HG03378 (cell line): ENCODE results near the gene CEP85L.

Experiments
- ATAC-seq: cut with Tn5 transposase; IDR thresholded peaks from one replicate; pipeline ENCODE4 v1.9.1; 2021; ENCODE audit warnings: mild to moderate bottlenecking, moderate library complexity; ENCODE audit not compliant: unreplicated experiment

Gene CEP85L

DNA sequence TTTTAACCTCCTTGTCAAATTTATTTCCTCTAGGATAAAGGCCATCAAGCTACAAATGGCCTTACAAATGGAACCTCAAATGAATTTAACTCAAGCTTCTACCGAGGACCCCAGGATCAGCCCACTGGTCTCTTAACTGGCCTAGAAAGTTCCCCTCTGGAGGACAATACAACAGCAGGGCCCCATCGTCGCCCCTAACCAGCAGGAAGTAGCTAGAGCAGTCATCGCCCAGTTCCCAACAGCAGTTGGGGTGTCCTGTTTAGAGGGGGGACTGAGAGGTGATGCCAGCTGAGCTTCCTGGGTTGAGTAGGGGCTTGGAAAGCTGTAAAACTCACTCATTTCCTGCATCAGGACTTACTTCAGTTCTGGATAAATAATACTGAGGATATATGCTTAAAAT is 25.6 kb downstream of the CEP85L start:
- no peak for ATAC-seq

DNA sequence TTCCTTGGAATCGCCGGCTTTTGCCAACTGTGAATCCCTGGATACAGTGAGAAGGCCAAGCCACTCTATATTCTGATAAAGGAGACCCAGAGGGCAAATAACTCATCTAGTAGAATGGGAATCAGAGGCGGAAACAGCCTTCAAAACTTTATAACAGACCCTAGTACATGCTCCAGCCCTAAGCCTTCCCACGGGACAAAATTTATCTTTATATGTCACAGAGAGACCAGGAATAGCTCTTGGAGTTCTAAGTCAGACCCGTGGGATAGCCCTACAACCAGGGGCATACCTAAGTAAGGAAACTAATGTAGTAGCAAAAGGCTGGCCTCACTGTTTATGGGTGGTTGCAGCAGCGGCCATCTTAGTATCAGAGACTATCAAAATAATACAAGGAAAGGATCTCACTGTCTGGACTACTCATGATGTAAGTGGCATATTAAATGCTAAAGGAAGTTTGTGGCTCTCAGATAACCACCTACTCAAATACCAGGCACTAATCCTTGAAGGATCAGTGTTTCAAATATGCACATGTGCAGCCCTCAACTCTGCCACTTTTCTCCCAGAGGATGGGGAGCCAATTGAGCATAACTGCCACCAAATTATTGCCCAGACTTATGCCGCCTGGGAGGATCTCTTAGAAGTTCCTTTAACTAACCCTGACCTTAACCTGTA is 29.5 kb downstream of the CEP85L start:
- no peak for ATAC-seq

DNA sequence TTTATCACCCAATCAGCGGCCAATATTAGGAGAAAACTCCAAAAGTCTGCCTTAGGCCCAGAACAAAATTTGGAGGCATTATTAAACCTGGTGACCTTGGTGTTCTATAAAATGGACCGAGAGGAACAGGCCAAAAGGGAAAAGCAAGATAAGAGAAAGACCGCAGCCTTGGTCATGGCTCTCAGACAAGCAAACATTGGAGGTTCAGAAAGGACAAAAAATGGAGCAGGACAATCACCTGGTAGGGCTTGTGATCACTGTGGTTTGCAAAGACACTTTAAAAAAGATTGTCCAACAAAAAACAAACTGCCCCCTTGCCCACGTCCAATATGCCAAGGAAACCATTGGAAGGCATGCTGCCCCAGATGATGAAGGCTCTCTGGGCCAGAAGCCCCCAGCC is 31.2 kb downstream of the CEP85L start:
- no peak for ATAC-seq

GRCh38 chr6:118618676-118619377 is 32.6 kb downstream of the CEP85L start:
- ATAC-seq, result peak; percentile 87

DNA sequence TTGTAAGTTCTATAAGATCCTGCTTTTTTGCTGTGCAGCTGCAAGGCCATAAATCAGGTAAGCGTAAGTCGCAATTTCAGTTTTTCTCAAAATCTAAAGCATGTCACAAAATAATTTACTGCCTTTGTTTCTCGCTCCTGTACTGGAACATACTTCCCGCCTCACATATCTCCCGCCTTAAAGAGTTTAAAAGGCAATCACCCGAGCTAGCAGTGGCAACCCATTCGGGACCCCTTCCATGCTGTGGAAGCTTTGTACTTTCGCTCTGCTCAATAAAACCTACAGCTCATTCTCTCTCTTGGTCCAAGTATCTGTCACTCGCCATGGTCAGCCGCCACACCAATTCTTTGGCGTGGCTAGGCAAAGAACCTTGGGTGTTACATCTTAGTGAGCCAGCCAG is 34.0 kb downstream of the CEP85L start:
- no peak for ATAC-seq

DNA sequence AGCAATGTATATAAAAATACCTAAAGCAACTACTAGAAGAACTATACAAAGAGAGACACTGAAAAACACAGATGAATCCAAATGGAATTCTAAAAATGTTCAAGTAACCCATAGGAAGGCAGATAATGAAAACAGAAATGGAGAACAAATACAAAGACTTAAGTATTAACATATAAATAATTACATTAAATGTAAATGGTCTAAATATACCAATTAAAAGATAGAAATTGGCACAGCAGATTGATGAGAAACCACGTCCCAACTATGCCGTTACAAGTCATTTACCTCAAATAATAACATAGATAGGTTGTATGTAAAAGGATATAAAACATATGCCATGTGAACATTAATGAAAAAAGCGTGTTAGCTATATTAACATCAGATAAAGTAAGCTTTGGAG is 40.1 kb downstream of the CEP85L start:
- no peak for ATAC-seq

DNA sequence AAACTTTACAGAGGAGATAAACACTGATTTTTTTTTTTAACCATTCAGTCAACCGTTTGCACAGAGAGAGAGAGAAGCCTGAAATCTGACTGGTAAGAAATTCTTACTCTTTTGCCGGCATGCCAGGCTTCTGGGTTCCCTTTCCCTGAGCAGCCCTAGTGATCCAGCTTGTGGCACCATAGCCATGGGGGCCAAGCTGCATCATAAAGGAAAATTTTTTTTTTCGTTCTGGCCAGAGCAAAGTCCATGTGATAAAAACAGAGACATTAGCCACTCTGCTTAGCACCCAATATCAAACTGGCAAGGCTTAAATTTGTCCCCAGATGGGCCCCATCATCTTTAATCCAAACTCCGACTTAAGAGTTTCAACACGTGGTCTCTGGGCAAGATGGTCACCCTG is 44.5 kb downstream of the CEP85L start:
- no peak for ATAC-seq

DNA sequence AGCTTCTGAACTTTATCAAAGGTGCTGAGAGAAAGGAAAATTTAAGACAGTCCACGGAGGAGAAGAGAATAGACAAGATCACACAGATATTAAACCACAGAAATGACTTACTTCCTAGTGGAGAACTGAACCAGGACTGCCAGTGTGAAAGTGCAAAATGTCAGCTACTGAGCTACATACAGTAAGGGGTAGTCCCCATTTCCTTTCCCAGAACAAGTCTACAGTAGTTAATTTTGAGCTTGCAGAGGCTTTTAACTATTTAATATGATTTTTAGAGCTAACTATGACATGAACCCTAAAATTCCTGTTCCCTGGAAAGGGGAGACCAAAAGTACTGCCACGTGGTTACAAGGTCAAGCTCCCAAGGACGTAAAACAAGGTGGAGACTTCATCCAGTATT is 45.1 kb downstream of the CEP85L start:
- peak; percentile 66 for ATAC-seq

- ATAC-seq, result no peak
Measured at GRCh38 chr6:118603372-118603771, 48.0 kb downstream of the CEP85L start.

- no peak for ATAC-seq
Measured at GRCh38 chr6:118602300-118602699, 49.1 kb downstream of the CEP85L start.

DNA sequence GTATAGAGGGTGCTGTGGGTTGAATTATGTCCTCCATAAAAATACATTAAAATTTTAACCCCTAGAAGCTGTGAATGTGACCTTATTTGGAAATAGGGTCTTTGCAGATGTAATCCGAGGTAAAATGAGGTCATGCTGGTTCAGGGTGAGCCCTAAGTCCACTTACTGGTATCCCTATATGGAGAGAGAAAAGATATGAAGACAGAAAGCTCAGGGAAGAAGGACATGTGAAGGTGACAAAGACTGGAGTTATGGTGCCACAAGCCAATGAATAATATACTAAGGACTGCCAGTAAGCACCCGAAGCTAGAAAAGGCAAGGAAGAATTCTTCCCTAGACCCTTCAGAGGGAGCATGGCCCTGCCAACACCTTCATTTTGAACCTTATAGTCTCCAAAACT is 53.1 kb downstream of the CEP85L start:
- ATAC-seq, result no peak

- no peak for ATAC-seq
Measured at GRCh38 chr6:118597636-118598035, 53.8 kb downstream of the CEP85L start.

GRCh38 chr6:118596774-118597320 is 54.5 kb downstream of the CEP85L start:
- no peak for ATAC-seq

- no peak for ATAC-seq
Measured at GRCh38 chr6:118594877-118595276, 56.5 kb downstream of the CEP85L start.

DNA sequence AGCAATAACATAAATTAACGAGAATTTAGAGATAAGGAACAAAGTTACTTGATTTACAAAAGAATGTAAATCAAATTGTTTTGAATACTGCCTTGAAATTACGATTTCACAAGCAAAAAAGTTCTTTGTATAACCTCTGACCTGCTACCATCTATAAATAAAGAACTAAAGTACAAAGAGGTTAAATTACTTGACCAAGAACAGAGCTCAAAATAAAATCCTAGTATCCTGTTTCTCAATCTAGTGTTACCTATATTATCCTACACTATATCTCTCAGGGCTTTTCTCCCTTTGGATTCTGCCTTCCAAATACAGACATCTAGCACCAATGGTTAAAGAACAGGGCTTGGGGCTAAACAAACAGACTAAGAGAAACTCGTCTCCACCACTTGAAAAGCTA is 59.5 kb downstream of the CEP85L start:
- ATAC-seq, result no peak

GRCh38 chr6:118589649-118590365 is 61.6 kb downstream of the CEP85L start:
- no peak for ATAC-seq

DNA sequence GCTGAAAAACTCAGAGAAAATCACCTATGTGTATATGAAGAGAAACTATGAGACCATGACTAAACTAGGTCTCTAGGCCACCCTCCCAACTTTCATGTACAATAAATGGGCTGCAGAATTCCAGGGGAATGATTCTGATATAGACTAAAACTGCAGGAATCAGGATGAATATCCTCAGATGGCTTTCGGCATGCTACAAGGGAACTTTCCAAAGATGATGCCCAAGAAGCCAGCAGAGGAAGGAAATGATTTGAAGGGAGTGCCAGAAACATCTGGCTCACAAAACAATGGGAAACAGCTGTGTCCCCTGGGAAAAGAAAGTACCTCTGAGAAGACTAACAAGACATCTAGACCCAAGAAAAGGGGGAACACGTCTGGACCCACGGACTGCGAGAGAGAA is 62.2 kb downstream of the CEP85L start:
- ATAC-seq, result no peak

DNA sequence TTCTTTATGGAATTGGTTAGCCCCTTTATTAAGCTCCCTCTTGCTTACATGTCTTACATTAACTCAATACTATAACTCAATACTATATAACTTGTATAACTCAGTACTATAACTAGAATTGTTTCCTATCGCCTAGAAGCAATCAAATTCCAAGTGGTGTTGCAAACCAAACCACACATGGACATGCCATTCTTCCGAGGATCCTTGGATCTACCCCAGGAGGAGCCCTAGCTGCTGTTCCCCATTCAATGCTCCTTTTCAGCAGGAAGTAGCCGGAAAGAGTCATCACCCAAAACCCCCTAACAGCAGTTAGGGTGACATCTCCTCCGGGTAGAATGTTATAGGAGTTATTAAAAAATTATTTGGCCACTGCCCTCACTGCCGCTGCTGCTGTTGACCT is 62.8 kb downstream of the CEP85L start:
- ATAC-seq, result no peak

DNA sequence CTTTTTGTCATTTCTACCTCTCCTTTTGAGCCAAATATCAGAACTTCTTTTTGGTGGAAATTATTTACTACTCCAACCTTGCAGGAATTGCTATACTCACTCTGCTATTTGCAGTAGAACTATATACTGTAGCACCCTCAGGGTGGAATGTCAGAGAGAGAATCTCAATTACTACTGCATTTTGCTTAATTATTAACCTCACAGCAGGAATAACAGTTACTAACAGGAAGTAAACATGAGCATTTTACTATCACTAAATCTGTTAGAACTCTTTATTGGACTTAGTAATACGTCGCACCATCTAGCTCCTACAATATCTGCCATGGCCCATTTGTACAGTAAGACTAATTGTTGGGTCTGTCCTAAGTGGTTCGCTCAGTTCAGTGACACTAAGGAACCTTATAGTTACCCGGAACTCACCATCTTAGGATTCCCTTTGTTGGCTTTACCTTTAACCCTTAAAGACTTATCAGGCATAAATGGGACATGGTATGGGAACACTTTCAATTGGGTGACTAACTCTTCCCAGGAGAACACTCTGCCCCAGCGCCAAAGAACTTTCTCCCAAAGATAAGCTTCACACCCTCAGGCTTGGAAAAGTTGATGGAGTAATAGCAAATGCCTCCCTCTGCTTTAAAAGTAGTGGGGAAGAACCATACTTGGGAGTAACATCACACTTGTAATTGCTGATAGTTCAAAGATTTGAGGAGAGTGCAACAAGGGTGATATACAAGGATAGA is 64.5 kb downstream of the CEP85L start:
- no peak for ATAC-seq

DNA sequence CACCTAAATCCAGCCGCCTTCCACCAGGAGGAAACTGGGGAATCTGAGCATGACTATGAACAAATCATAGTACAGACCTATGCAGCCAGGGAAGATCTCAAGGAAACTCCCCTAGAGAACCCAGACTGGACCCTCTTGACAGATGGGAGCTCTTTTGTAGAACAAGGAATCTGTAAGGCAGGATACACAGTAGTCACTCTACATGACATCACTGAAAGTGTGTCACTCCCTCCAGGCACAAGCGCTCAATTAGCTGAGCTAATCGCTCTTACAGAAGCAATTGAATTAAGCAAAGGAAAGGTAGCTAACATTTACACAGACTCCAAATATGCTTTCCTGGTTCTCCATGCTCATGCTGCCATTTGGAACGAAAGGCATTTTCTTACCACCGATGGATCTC is 66.5 kb downstream of the CEP85L start:
- no peak for ATAC-seq

DNA sequence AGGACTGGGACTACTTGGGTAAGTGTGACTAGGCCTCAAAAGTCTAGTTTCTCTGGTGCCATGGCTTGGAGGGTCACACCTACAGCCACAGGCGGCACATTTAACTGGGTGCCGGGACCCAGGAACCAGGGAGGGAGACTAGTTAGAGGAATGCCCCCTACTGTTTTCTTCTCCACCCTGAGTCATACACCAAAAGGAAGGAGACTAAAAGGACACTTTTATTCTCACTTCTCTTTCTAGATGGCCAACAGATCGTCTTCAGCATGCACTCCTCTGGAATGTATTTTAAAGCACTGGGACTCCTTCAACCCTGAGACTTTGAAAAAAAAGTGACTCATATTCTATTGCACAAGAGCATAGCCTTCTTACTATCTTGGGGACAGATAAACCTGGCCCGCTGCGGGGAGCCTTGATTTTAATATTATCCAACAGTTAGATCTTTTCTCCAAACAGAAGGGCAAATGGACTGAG is 69.9 kb downstream of the CEP85L start:
- ATAC-seq, result no peak
